A549 (cell line): ENCODE data around the gene DGKE. TPM values are rescaled to one million over a fixed set of nuclear protein-coding genes. Genes with fewer than 3 reads are reported as not detected.
A peak's percentile ranks its signal among the peaks of the same experiment; 100 is the strongest.

Experiments used
- ATAC-seq, 2 experiments: fragments of 200-7000 bp in 1 of 2; fragments of >200 bp in 1 of 2; cut with Nextera tagmentation in 1 of 2; cut with Tn5 transposase in 1 of 2; 3 replicates each; pipeline versions ENCODE4 v1.8.0 to v1.9.1; 2018 to 2020; ENCODE audit warnings: mild to moderate bottlenecking in 1 of 2, moderate library complexity in 1 of 2
- CTCF ChIA-PET: fragments of 300-600 bp; sonication (Branson Sonifier 250); formaldehyde crosslinking; extraction: SDS; loops from one replicate; lab custom pipeline; 2021; ENCODE audit warnings: antibody characterized with exemption, inconsistent platforms; lab: Yijun Ruan, JAX
- POLR2A ChIA-PET: fragments of 350-600 bp; formaldehyde crosslinking; extraction: SDS; loops from one replicate; lab custom pipeline; 2021; ENCODE audit warnings: antibody characterized with exemption, inconsistent platforms; lab: Yijun Ruan, JAX
- DNase-seq, 2 experiments: peaks; one replicate each; pipeline versions ENCODE4 v3.0.0 to v3.0.0-alpha.2; 2011 to 2016; ENCODE audit warnings: low read depth in 1 of 2, low spot score in 1 of 2
- FAIRE-seq: peaks from 2 replicates; lab custom pipeline; 2011; peaks lifted over from hg19 to GRCh38; lab: Jason Lieb, UNC
- H3K27ac ChIP-seq, 2 experiments: fragments of >200 bp; sonication (Bioruptor Twin); formaldehyde crosslinking; 3 replicates each; pipeline ENCODE4 v1.5.1; 2016 to 2017
- H3K4me1 ChIP-seq: fragments of >200 bp; sonication (Bioruptor Twin); formaldehyde crosslinking; 3 replicates; pipeline ENCODE4 v1.6.1; 2016
- H3K4me2 ChIP-seq: fragments of >200 bp; sonication (Bioruptor Twin); formaldehyde crosslinking; 3 replicates; pipeline ENCODE4 v1.6.1; 2016
- H3K4me3 ChIP-seq: fragments of >200 bp; sonication (Bioruptor Twin); formaldehyde crosslinking; 3 replicates; pipeline ENCODE4 v1.5.1; 2016
- H3K9me3 ChIP-seq: fragments of >200 bp; sonication (Bioruptor Twin); formaldehyde crosslinking; 3 replicates; pipeline ENCODE4 v1.6.1; 2016
- ATOH8 ChIP-seq: fragments of 250-450 bp; sonication (Bioruptor Pico); IDR thresholded peaks from 2 replicates; pipeline ENCODE4 v1.5.0; 2020; ENCODE audit warnings: low read depth, mild to moderate bottlenecking, moderate library complexity
- BCL3 ChIP-seq: fragments of >200 bp; sonication (Bioruptor Twin); formaldehyde crosslinking; IDR thresholded peaks from 3 replicates; pipeline ENCODE4 v1.6.1; 2016
- CBX2 ChIP-seq: fragments of 200-600 bp; sonication (generic); IDR thresholded peaks from 2 replicates; pipeline ENCODE4 v1.6.1; 2016; ENCODE audit warnings: low read depth, mild to moderate bottlenecking, borderline replicate concordance
- CBX8 ChIP-seq: fragments of 200-600 bp; sonication (generic); IDR thresholded peaks from 2 replicates; pipeline ENCODE4 v1.6.1; 2016
- CEBPB ChIP-seq, 2 experiments: fragments of >200 bp in 1 of 2; sonication (Bioruptor Twin) in 1 of 2; formaldehyde crosslinking in 1 of 2; IDR thresholded peaks; 2 replicates each; pipeline ENCODE4 v1.6.1; 2012 to 2016
- CHD2 ChIP-seq: fragments of 150-350 bp; IDR thresholded peaks from 2 replicates; pipeline ENCODE4 v1.6.1; 2014; ENCODE audit warnings: low read length; ENCODE audit not compliant: partially characterized antibody
- CHD4 ChIP-seq: fragments of 200-600 bp; sonication (generic); IDR thresholded peaks from 2 replicates; pipeline ENCODE4 v1.6.1; 2016; ENCODE audit warnings: antibody characterized with exemption, mild to moderate bottlenecking, borderline replicate concordance
- EP300 ChIP-seq, 2 experiments: fragments of >200 bp; sonication (Bioruptor Twin); formaldehyde crosslinking; IDR thresholded peaks; 2 replicates in 1 of 2; 3 replicates in 1 of 2; pipeline ENCODE4 v1.6.1; 2016 to 2017
- FOXS1 ChIP-seq: fragments of 250-450 bp; sonication (Bioruptor Pico); IDR thresholded peaks from 2 replicates; pipeline ENCODE4 v1.5.0; 2020; ENCODE audit warnings: mild to moderate bottlenecking, moderate library complexity
- HDAC2 ChIP-seq: fragments of 200-600 bp; sonication (generic); IDR thresholded peaks from 2 replicates; pipeline ENCODE4 v1.6.1; 2016
- HOXB13 ChIP-seq: fragments of 250-450 bp; sonication (Bioruptor Pico); IDR thresholded peaks from 2 replicates; pipeline ENCODE4 v1.5.0; 2020; ENCODE audit warnings: low read depth, mild to moderate bottlenecking, moderate library complexity
- JUN ChIP-seq, 2 experiments: fragments of >200 bp; sonication (Bioruptor Twin); formaldehyde crosslinking; IDR thresholded peaks; 2 replicates in 1 of 2; 3 replicates in 1 of 2; pipeline ENCODE4 v1.6.1; 2016 to 2017
- JUNB ChIP-seq: fragments of >200 bp; sonication (Bioruptor Twin); formaldehyde crosslinking; IDR thresholded peaks from 2 replicates; pipeline ENCODE4 v1.6.1; 2016
- KDM1A ChIP-seq: fragments of 200-600 bp; sonication (generic); IDR thresholded peaks from 2 replicates; pipeline ENCODE4 v1.6.1; 2016; ENCODE audit warnings: low read depth, mild to moderate bottlenecking
- NR3C1 ChIP-seq: fragments of >200 bp; sonication (Bioruptor Twin); formaldehyde crosslinking; IDR thresholded peaks from 3 replicates; pipeline ENCODE4 v1.6.1; 2017
- PBX3 ChIP-seq: IDR thresholded peaks from 2 replicates; pipeline ENCODE4 v1.6.1; 2012
- PHF8 ChIP-seq: fragments of 200-600 bp; sonication (generic); IDR thresholded peaks from 2 replicates; pipeline ENCODE4 v1.6.1; 2016; ENCODE audit warnings: low read depth, mild to moderate bottlenecking, antibody characterized with exemption, moderate library complexity, borderline replicate concordance
- POLR2AphosphoS2 ChIP-seq: conservative IDR thresholded peaks from 2 replicates; pipeline ENCODE4 v1.6.1; 2012; ENCODE audit warnings: low read length, improper control_type of control experiment, inconsistent platforms
- RAD21 ChIP-seq, 2 experiments: fragments of >200 bp in 1 of 2; sonication (Bioruptor Twin) in 1 of 2; formaldehyde crosslinking in 1 of 2; IDR thresholded peaks in 1 of 2; conservative IDR thresholded peaks in 1 of 2; 2 replicates in 1 of 2; 3 replicates in 1 of 2; pipeline ENCODE4 v1.6.1; 2012 to 2018; ENCODE audit warnings: inconsistent platforms in 1 of 2
- REST ChIP-seq: fragments of 200-600 bp; sonication (generic); IDR thresholded peaks from 2 replicates; pipeline ENCODE4 v1.6.1; 2016; ENCODE audit warnings: antibody characterized with exemption, mild to moderate bottlenecking, moderate library complexity
- RFX5 ChIP-seq: fragments of 450-650 bp; IDR thresholded peaks from 2 replicates; pipeline ENCODE4 v1.7.1; 2014; ENCODE audit warnings: antibody characterized with exemption, mild to moderate bottlenecking, moderate library complexity
- SMC3 ChIP-seq: fragments of >200 bp; sonication (Bioruptor Twin); formaldehyde crosslinking; IDR thresholded peaks from 3 replicates; pipeline ENCODE4 v1.6.1; 2018; ENCODE audit warnings: inconsistent platforms
- SREBF2 ChIP-seq: fragments of 450-650 bp; IDR thresholded peaks from 2 replicates; pipeline ENCODE4 v1.6.1; 2014; ENCODE audit warnings: mild to moderate bottlenecking, moderate library complexity
- TP53 ChIP-seq: fragments of 250-450 bp; sonication (Bioruptor Pico); IDR thresholded peaks from 2 replicates; pipeline ENCODE4 v1.5.0; 2021; ENCODE audit warnings: mild to moderate bottlenecking, moderate library complexity
- USF2 ChIP-seq: fragments of 450-650 bp; IDR thresholded peaks from 2 replicates; pipeline ENCODE4 v1.6.1; 2014; ENCODE audit warnings: antibody characterized with exemption
- ZNF302 ChIP-seq: fragments of 250-450 bp; sonication (Bioruptor Pico); IDR thresholded peaks from 2 replicates; pipeline ENCODE4 v1.9.0; 2021; ENCODE audit warnings: inconsistent platforms, mild to moderate bottlenecking, moderate library complexity
- ZSCAN20 ChIP-seq: fragments of 250-450 bp; sonication (Bioruptor Pico); IDR thresholded peaks from 2 replicates; pipeline ENCODE4 v1.8.0; 2022; ENCODE audit warnings: mild to moderate bottlenecking, moderate library complexity
- WGBS: methylation state at CpG from one replicate; pipeline ENCODE4 v1.1.6; 2017; ENCODE audit errors: missing lambda C conversion rate; 5-methylcytosine and 5-hydroxymethylcytosine counted together
- polyA plus RNA-seq, 4 experiments: library from polyadenylated mRNA; depleted of rRNA in 3 of 4; stranded (reverse); fragments of >200 nt; fragmentation: RNase III in 1 of 4; extraction: RNeasy Plus Mini Kit Qiagen cat#74134 plus additional on column Dnase treatment in 1 of 4; gene quantifications; 2 replicates in 3 of 4; 3 replicates in 1 of 4; pipeline ENCODE4 v1.2.3, GENCODE V29; 2011 to 2017

Gene DGKE
- polyA plus RNA-seq, 2 of the 4 experiments (the other 2 are of a cell fraction) = 3.4 to 4.6 TPM

GRCh38 chr17:56867948-56868376 is 34.0 kb downstream of the DGKE start:
- CTCF ChIA-PET = interaction anchor here (0.6 to 5.2 kb wide), 8 partner anchors 11 to 158 kb away, joined by 3 to 20 read pairs (median 3); no protein-coding TSS in a partner anchor
- H3K9me3 ChIP-seq = no peaks in the 10 kb centered on the region
- DNase-seq (no peak), FAIRE-seq (no peak), ATAC-seq (peak in 1 of 2 experiments; percentile 43; a peak in 4 of 6 replicates)
- WGBS = 48% methylated on average over 2 of the region's 2 CpGs
- TF ChIP-seq PHF8 (no peak), RFX5 (no peak), PBX3 (no peak), KDM1A (no peak), SMC3 (no peak), TP53 (CRISPR knock-in tag) (no peak), CBX2 (no peak), CBX8 (no peak), BCL3 (no peak), CEBPB (IDR thresholded peaks at IDR 0.05) (no peak), HDAC2 (no peak)
- TF ChIP-seq, all 56 proteins: peak for 0
- Histone ChIP-seq H3K4me2 (no peak overlapping the region), H3K27ac (no peak overlapping the region), H3K4me3 (no peak overlapping the region), H3K4me1 (no peaks in the 10 kb centered on the region)
- POLR2A ChIA-PET = no interaction called here

GRCh38 chr17:56868716-56869115 is 34.8 kb downstream of the DGKE start:
- TF ChIP-seq HOXB13 = no peak
- no peak for TF ChIP-seq SREBF2
- no peak for TF ChIP-seq TP53 (CRISPR knock-in tag)
- TF ChIP-seq ATOH8 (CRISPR knock-in tag) = no peak
- TF ChIP-seq CHD4 = no peak
- no peak for TF ChIP-seq RAD21 (conservative IDR thresholded peaks at IDR 0.05 in 1 of 2, IDR thresholded peaks at IDR 0.05 in 1 of 2)
- no peak for TF ChIP-seq NR3C1
- no peak for TF ChIP-seq FOXS1
- TF ChIP-seq JUNB = no peak
- no peak for TF ChIP-seq ZSCAN20
- TF ChIP-seq KDM1A = no peak
- TF ChIP-seq JUN (IDR thresholded peaks at IDR 0.05) = no peak
- TF ChIP-seq REST = no peak
- TF ChIP-seq CHD2 = no peak
- no peak for TF ChIP-seq EP300 (IDR thresholded peaks at IDR 0.05)
- TF ChIP-seq USF2 = no peak
- TF ChIP-seq POLR2AphosphoS2 = no peak
- no peak for TF ChIP-seq ZNF302
- H3K27ac ChIP-seq = no peak overlapping the region
- DNase-seq (no peak), ATAC-seq (no peak), FAIRE-seq (no peak)
- CTCF ChIA-PET = interaction anchor here (0.6 to 5.2 kb wide), 7 partner anchors 9 to 63 kb away, joined by 3 to 20 read pairs (median 4); no protein-coding TSS in a partner anchor
- no peak overlapping the region for H3K4me2 ChIP-seq
- 90% methylated on average over 3 of the region's 3 CpGs for WGBS
- POLR2A ChIA-PET = no interaction called here
- H3K4me3 ChIP-seq = no peak overlapping the region
- H3K9me3 ChIP-seq = no peaks in the 10 kb centered on the region
- H3K4me1 ChIP-seq = no peaks in the 10 kb centered on the region
